BJ (cell line): ENCODE data around the gene IREB2. TPM values are rescaled to one million over a fixed set of nuclear protein-coding genes. Genes with fewer than 3 reads are reported as not detected.

Source experiments
- CTCF ChIA-PET: fragments of 350-600 bp; formaldehyde crosslinking; extraction: SDS; loops from one replicate; lab custom pipeline; 2021; ENCODE audit warnings: antibody characterized with exemption, inconsistent platforms; lab: Yijun Ruan, JAX
- POLR2A ChIA-PET: fragments of 300-600 bp; sonication (Branson Sonifier 250); formaldehyde crosslinking; extraction: SDS; loops from one replicate; lab custom pipeline; 2021; ENCODE audit warnings: antibody characterized with exemption; lab: Charles Lee
- DNase-seq: peaks from one replicate; pipeline ENCODE4 v3.0.0-alpha.2; 2011; ENCODE audit warnings: low read depth
- H3K27me3 ChIP-seq: 2 replicates; pipeline ENCODE4 v1.6.0; 2011; ENCODE audit warnings: low read length; ENCODE audit not compliant: control insufficient read depth, insufficient read depth
- H3K36me3 ChIP-seq: 2 replicates; pipeline ENCODE4 v1.5.1; 2011; ENCODE audit warnings: low read length; ENCODE audit not compliant: control insufficient read depth, insufficient read depth
- H3K4me3 ChIP-seq: 2 replicates; pipeline ENCODE4 v1.5.1; 2011; ENCODE audit warnings: low read depth, mild to moderate bottlenecking, control low read depth, low read length
- CTCF ChIP-seq: IDR thresholded peaks from 2 replicates; pipeline ENCODE4 v1.5.1; 2011; ENCODE audit warnings: low read depth, mild to moderate bottlenecking, control low read depth, inconsistent platforms, low read length, moderate library complexity; ENCODE audit not compliant: insufficient read depth
- polyA plus RNA-seq: library from polyadenylated mRNA; depleted of rRNA; stranded (reverse); fragments of >200 nt; gene quantifications from 2 replicates; pipeline ENCODE4 v1.2.3, GENCODE V29; 2011

The IREB2 gene
- polyA plus RNA-seq, 1 experiment = 11.1 TPM

DNA sequence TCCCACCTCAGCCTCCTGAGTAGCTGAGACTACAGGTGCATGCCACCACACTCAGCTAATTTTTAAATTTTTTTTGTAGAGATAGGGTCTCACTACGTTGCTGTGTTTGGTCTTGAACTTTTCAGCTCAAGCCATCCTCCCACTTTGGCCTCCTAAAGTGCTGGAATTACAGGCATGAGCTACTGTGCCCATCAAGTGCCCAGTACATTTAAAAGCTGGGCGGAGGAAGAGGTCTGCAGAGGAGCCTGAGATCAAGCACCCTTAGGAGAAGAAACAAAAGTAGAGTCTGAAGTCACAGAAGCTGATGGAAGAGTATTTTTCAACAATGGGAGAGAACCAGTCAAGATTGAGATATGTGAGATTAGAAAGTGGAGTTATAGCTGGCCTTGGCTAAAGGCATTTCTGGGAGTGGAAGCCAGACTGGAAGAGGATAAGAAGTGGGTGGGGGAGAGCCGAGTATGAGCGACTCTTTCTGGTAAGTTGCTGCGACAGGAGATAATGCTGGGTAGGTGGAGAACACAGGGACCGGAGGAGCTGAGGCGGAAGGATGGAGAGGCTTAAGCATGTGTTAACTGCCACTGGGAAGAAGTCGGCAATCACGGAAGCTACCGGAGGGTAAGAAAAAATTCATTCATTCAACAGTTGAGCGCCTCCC is 782 bp upstream of the IREB2 start:
- H3K4me3 ChIP-seq = peak overlapping the region; percentile 51
- POLR2A ChIA-PET = interaction anchor here (0.6 to 0.9 kb wide), 3 partner anchors 14 to 419 kb away, joined by 3 to 5 read pairs (median 3); partner anchors contain the start of gene SKIC8
- peaks cover 4% of the 10 kb centered on the region for H3K36me3 ChIP-seq
- TF ChIP-seq CTCF = no peak
- 0 out of 2 replicates have a peak, but pooled peaks cover 1% of the 10 kb centered on the region for H3K27me3 ChIP-seq
- DNase-seq = no peak
- CTCF ChIA-PET = interaction anchor here (1.1 to 4.7 kb wide), 6 partner anchors 10 to 135 kb away, joined by 3 to 27 read pairs (median 5); no protein-coding TSS in a partner anchor

- peaks cover 4% of the 10 kb centered on the region for H3K36me3 ChIP-seq
- ChIA-PET CTCF (interaction anchor here (0.8 to 4.7 kb wide), 6 partner anchors 10 to 131 kb away, joined by 3 to 27 read pairs (median 4); no protein-coding TSS in a partner anchor), POLR2A (interaction anchor here (0.7 kb wide), 1 partner anchor 23 kb away, joined by 7 read pairs; no protein-coding TSS in a partner anchor)
- no peaks in the 10 kb centered on the region for H3K27me3 ChIP-seq
- DNase-seq = no peak
- peak; percentile 55 for TF ChIP-seq CTCF
- H3K4me3 ChIP-seq = peak overlapping the region; percentile 88
Measured at GRCh38 chr15:78438619-78439285, 736 bp downstream of the IREB2 start.

GRCh38 chr15:78440375-78441373 is 2.7 kb downstream of the IREB2 start:
- no peak for TF ChIP-seq CTCF
- CTCF ChIA-PET = interaction anchor here (0.6 to 4.7 kb wide), 2 partner anchors 132 to 133 kb away, joined by 3 to 27 read pairs; no protein-coding TSS in a partner anchor
- DNase-seq = no peak
- POLR2A ChIA-PET = no interaction called here
- no peaks in the 10 kb centered on the region for H3K27me3 ChIP-seq
- H3K36me3 ChIP-seq = peaks cover 7% of the 10 kb centered on the region
- H3K4me3 ChIP-seq = no peak overlapping the region

GRCh38 chr15:78444255-78444654 is 6.2 kb downstream of the IREB2 start:
- peaks cover 13% of the 10 kb centered on the region for H3K36me3 ChIP-seq
- POLR2A ChIA-PET = no interaction called here
- CTCF ChIA-PET = interaction anchor here (0.6 to 0.8 kb wide), 2 partner anchors 20 to 136 kb away, joined by 3 read pairs; no protein-coding TSS in a partner anchor
- no peak for TF ChIP-seq CTCF
- no peak for DNase-seq
- no peaks in the 10 kb centered on the region for H3K27me3 ChIP-seq
- H3K4me3 ChIP-seq = no peak overlapping the region
